Activated naive CD4-positive, alpha-beta T cell treated with anti-CD3 and anti-CD28 coated beads, Interleukin-2, amount 50 U/mL, for 72 hours (primary cell): ENCODE results near the gene PDE6A. TPM values are rescaled to one million over a fixed set of nuclear protein-coding genes. Genes with fewer than 3 reads are reported as not detected.
A peak's percentile ranks its signal among the peaks of the same experiment; 100 is the strongest.
"Not testable (repeated sequence)": the region's sequence is repeated elsewhere in the genome, so short reads cannot be mapped to it uniquely, and the experiment has no call there.

Source experiments
- ATAC-seq, 2 donors: fragments of 150-1000 bp; cut with Tn5 transposase; 2 replicates each; pipeline ENCODE4 v1.10.0; 2021; ENCODE audit warnings: mild to moderate bottlenecking in 2 of 2, moderate library complexity in 2 of 2
- DNase-seq, 2 donors: peaks; one replicate each; pipeline ENCODE4 v3.0.0; 2021 to 2022; ENCODE audit warnings: low spot score in 2 of 2
- H3K27ac Mint-ChIP-seq, 2 donors: one replicate each; pipeline ENCODE4 v1.8.0; 2022; ENCODE audit warnings: mild to moderate bottlenecking in 2 of 2, mixed read lengths in 2 of 2
- H3K36me3 Mint-ChIP-seq, 2 donors: one replicate each; pipeline ENCODE4 v1.8.0; 2022; ENCODE audit warnings: mixed read lengths in 2 of 2
- H3K9me3 Mint-ChIP-seq, 2 donors: one replicate each; pipeline ENCODE4 v1.8.0; 2022; ENCODE audit warnings: mixed read lengths in 2 of 2
- total RNA-seq, 2 donors: library from RNA; stranded (reverse); gene quantifications; one replicate each; pipeline ENCODE4 v1.2.3, GENCODE V29; 2022

Gene PDE6A
- total RNA-seq, 2 donors from 2014 or later = not detected

GRCh38 chr5:149959406-149960236 is 15.0 kb upstream of the PDE6A start:
- H3K9me3 Mint-ChIP-seq = no peaks in the 10 kb centered on the region
- peak overlapping the region; percentile 99 for H3K27ac Mint-ChIP-seq
- peaks cover 0 to 9% of the 10 kb centered on the region in 2 donors for H3K36me3 Mint-ChIP-seq
- ATAC-seq = peak; percentile 51 to 56
- peak; percentile 55 to 59 for DNase-seq

DNA sequence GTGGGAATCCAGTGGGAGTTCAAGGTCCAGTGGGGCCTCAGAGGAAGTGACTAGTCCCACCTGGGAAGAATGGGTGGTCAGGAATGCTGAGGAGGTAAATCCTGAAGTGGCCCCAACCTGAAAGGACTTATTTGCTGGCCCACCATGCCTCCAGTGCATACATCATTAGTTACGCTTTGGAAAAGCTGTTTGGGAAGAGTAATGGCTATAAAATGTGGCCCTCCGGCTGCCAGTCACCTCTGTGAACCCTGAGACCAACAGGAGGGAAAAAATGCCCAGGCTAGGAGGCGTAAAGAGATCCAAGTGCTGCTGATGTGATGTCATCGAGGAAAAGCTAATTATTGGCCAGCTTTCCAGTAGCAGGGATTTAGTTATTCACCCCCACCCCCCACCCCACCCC is 13.3 kb upstream of the PDE6A start:
- H3K27ac Mint-ChIP-seq = no peak overlapping the region
- ATAC-seq = no peak
- H3K36me3 Mint-ChIP-seq = peaks cover 0 to 9% of the 10 kb centered on the region in 2 donors
- DNase-seq = no peak
- no peaks in the 10 kb centered on the region for H3K9me3 Mint-ChIP-seq

DNA sequence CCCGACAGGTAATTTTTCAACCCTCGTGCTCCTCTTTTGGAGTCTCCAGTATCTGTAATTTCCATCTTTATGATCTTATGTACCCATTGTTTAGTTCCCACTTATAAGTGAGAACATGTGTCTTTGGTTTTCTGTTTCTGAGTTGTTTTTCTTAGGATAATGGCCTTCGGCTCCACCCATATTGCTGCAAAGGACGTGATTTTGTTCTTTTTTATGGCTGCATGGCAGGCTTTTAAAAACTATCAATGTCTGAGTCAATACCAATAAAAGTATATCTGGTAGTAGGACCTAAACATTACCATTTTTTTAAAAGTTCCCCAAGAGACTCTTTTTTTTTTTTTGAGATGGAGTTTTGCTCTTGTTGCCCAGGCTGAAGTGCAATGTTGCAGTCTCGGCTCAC is 12.1 kb upstream of the PDE6A start:
- ATAC-seq (no peak), DNase-seq (no peak)
- Mint-ChIP-seq H3K36me3 (peaks cover 0 to 9% of the 10 kb centered on the region in 2 donors), H3K9me3 (no peaks in the 10 kb centered on the region), H3K27ac (no peak overlapping the region)

- Mint-ChIP-seq H3K9me3 (no peaks in the 10 kb centered on the region), H3K36me3 (peaks cover 0 to 4% of the 10 kb centered on the region in 2 donors), H3K27ac (no peak overlapping the region)
- DNase-seq (no peak), ATAC-seq (no peak)
Observed at GRCh38 chr5:149954798-149955197, 10.2 kb upstream of the PDE6A start.

DNA sequence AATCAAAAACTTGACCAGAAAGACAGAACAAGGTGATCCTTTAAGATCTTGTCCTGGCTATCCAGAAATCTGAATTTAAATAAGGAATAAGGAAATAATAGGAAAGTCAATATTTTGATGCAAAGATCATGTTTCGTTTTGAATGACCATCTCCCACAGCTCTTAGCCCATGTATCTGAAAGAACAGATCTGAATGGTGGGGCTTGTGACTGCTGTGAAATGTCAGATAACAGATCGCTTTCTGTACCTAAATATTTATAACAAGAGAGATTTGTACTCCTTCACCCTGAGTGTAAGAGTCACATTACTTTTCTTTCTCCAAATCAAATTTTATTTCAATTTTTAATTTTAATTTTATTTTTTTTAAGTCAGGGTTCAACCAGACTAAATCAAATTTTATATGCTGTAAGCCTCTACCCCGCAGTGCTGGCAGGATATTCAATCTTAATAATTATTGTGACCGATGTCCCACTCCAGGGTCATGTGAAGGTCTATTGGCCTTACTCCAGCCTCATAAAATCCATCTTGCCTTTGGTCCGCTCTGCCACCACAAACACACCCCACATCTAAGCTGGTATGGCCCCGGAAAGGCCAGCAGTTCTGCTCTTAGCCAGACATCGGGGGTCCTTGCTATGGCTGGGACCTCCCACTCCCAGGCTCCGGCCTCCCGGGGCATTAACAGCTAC is 9.0 kb upstream of the PDE6A start:
- ATAC-seq = no peak
- Mint-ChIP-seq H3K9me3 (no peaks in the 10 kb centered on the region), H3K27ac (no peak overlapping the region), H3K36me3 (no peaks in the 10 kb centered on the region)
- no peak for DNase-seq

- ATAC-seq = no peak
- Mint-ChIP-seq H3K36me3 (no peaks in the 10 kb centered on the region), H3K9me3 (no peaks in the 10 kb centered on the region), H3K27ac (no peak overlapping the region)
- no peak for DNase-seq
Observed at GRCh38 chr5:149951138-149951749, 6.7 kb upstream of the PDE6A start.

- Mint-ChIP-seq H3K27ac (no peak overlapping the region), H3K9me3 (no peaks in the 10 kb centered on the region), H3K36me3 (no peaks in the 10 kb centered on the region)
- DNase-seq (no peak), ATAC-seq (no peak)
Observed at GRCh38 chr5:149948993-149949392, 4.4 kb upstream of the PDE6A start.

DNA sequence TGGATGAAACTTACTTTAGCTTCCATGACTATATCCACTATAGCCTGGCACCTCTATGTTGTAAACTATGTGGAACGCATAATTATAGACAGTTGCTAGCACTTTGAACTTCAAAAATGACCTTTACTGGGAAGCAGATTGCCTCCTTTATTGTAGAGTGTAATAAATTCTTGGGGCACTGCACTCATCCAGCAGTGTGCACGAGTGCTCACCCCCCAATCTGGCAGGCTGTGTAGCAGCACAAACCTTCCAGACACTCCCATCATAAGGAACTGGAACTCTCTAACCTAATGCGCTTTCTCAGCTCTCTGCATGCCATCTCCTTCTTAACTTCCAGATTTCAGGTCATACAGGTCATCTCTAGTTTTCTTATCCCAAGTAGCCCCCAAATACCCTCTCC is 1.5 kb upstream of the PDE6A start:
- Mint-ChIP-seq H3K36me3 (no peaks in the 10 kb centered on the region), H3K9me3 (no peaks in the 10 kb centered on the region), H3K27ac (no peak overlapping the region)
- ATAC-seq (no peak), DNase-seq (no peak)

DNA sequence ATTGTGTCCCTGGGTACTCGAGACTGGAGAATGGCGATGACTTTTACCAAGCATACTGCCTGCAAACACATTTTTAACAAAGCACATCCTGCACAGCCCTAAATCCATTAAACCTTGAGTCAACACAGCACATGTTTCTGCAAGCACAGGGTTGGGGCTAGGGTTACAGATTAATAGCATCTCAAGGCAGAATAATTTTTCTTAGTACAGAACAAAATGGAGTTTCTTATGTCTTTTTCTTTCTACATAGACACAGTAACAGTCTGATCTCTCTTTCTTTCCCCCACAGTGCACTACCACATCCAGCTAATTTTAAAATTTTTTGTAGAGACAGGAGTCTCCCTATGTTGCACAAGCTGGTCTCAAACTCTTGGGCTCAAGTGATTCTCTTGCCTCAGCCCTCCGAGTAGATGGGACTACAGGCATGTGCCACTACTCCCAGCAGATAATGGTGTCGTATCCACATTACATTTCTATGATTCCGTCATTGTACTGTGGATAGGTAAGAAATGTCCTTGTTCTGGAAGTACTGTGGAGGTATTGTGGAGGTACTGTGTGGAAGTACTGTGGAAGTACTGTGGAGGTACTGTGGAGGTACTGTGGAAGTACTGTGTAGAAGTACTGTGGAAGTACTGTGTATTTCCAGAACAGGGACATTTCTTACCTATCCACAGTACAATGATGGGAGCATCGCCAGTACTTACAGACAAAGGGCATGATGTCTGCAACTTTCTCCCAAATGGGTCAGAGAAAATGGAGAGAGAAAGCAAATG is 1.2 kb downstream of the PDE6A start:
- not testable (repeated sequence) for DNase-seq, H3K9me3 Mint-ChIP-seq, H3K27ac Mint-ChIP-seq, ATAC-seq, H3K36me3 Mint-ChIP-seq

GRCh38 chr5:149942741-149943169 is 1.8 kb downstream of the PDE6A start:
- not testable (repeated sequence) for H3K27ac Mint-ChIP-seq, DNase-seq, H3K9me3 Mint-ChIP-seq, H3K36me3 Mint-ChIP-seq, ATAC-seq

GRCh38 chr5:149942199-149942598 is 2.4 kb downstream of the PDE6A start:
- Mint-ChIP-seq H3K36me3 (no peaks in the 10 kb centered on the region), H3K9me3 (no peaks in the 10 kb centered on the region), H3K27ac (no peak overlapping the region)
- no peak for DNase-seq
- ATAC-seq = no peak

GRCh38 chr5:149941795-149942194 is 2.8 kb downstream of the PDE6A start:
- no peak overlapping the region for H3K27ac Mint-ChIP-seq
- no peaks in the 10 kb centered on the region for H3K9me3 Mint-ChIP-seq
- DNase-seq (no peak), ATAC-seq (no peak)
- H3K36me3 Mint-ChIP-seq = no peaks in the 10 kb centered on the region

GRCh38 chr5:149940941-149941644 is 3.5 kb downstream of the PDE6A start:
- H3K36me3 Mint-ChIP-seq = no peaks in the 10 kb centered on the region
- H3K9me3 Mint-ChIP-seq = no peaks in the 10 kb centered on the region
- no peak for ATAC-seq
- peak overlapping the region in 1 of 2 donors; percentile 77 for H3K27ac Mint-ChIP-seq
- DNase-seq = no peak

DNA sequence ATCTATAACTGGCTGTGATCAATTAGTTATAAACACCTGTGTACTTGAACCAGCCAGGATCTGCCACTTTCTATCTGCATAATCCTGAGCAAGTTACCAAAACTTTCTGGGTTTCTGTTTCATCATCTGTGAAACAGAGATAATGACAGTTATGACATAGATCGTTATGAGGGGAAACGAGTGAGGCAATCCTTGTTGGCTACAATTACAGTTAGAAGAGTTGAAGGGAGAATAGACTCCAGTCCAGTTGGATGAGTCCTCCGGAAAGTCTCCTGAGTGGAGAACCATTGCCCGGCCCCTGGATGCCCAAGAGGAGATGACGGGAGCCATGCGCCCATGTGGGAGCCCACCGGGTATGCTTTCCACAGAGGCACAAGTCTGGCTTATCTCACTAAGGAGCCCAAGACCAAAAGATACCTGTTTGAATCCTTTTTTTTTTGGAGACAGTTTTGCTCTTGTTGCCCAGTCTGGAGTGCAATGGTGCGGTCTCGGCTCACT is 4.5 kb downstream of the PDE6A start:
- Mint-ChIP-seq H3K9me3 (no peaks in the 10 kb centered on the region), H3K27ac (peak overlapping the region in 1 of 2 donors; percentile 6), H3K36me3 (no peaks in the 10 kb centered on the region)
- DNase-seq (no peak), ATAC-seq (peak in 1 of 2 donors; percentile 88)

GRCh38 chr5:149939546-149939945 is 5.0 kb downstream of the PDE6A start:
- ATAC-seq (no peak), DNase-seq (no peak)
- Mint-ChIP-seq H3K36me3 (no peaks in the 10 kb centered on the region), H3K9me3 (no peaks in the 10 kb centered on the region), H3K27ac (peak overlapping the region in 1 of 2 donors; percentile 6)

- DNase-seq = no peak
- peak in 1 of 2 donors; percentile 11 for ATAC-seq
- H3K27ac Mint-ChIP-seq = no peak overlapping the region
Observed at GRCh38 chr5:149938791-149939358, 5.7 kb downstream of the PDE6A start.

More at GRCh38 chr5:149938791-149939358, 5.7 kb downstream of the PDE6A start:
- H3K36me3 Mint-ChIP-seq = no peaks in the 10 kb centered on the region
- H3K9me3 Mint-ChIP-seq = no peaks in the 10 kb centered on the region
